Measurements from ENCODE around the gene PARP11.

PARP11 gene

GRCh38 chr12:3770891-3771290 is 102.3 kb downstream of the PARP11 start:
- TF ChIP-seq CTCF (IDR thresholded peaks at IDR 0.05; ENCODE audit: borderline replicate concordance, control extremely low read depth, extremely low read depth, insufficient read depth, missing control alignments), result no peak
- in situ Hi-C loops (cut with MboI; ENCODE audit: low sequenced_read_pairs, unreplicated experiment), result no loop called here
- DNase-seq (ENCODE audit: low spot score), result no peak

- in situ Hi-C loops (cut with MboI; ENCODE audit: low sequenced_read_pairs, unreplicated experiment), result no loop called here
- no peak for DNase-seq (ENCODE audit: low spot score)
- no peak for TF ChIP-seq CTCF (IDR thresholded peaks at IDR 0.05; ENCODE audit: borderline replicate concordance, control extremely low read depth, extremely low read depth, insufficient read depth, missing control alignments)
These were observed 104.2 kb downstream of the PARP11 start for GRCh38 chr12:3768911-3769447.

GRCh38 chr12:3761116-3761735 is 112.0 kb downstream of the PARP11 start:
- in situ Hi-C loops (cut with MboI; ENCODE audit: low sequenced_read_pairs, unreplicated experiment), result no loop called here
- no peak for TF ChIP-seq CTCF (IDR thresholded peaks at IDR 0.05; ENCODE audit: borderline replicate concordance, control extremely low read depth, extremely low read depth, insufficient read depth, missing control alignments)
- no peak for DNase-seq (ENCODE audit: low spot score)

- no peak for DNase-seq (ENCODE audit: low spot score)
- in situ Hi-C loops (cut with MboI; ENCODE audit: low sequenced_read_pairs, unreplicated experiment), result no loop called here
- TF ChIP-seq CTCF (IDR thresholded peaks at IDR 0.05; ENCODE audit: borderline replicate concordance, control extremely low read depth, extremely low read depth, insufficient read depth, missing control alignments), result no peak
These were observed 113.3 kb downstream of the PARP11 start for GRCh38 chr12:3759878-3760277.
